GM18868 (cell line): ENCODE data around the gene CRHBP.
"Not testable (repeated sequence)": the region's sequence is repeated elsewhere in the genome, so short reads cannot be mapped to it uniquely, and the experiment has no call there.

Experiments
- ATAC-seq: cut with Tn5 transposase; IDR thresholded peaks from one replicate; pipeline ENCODE4 v1.9.1; 2021; ENCODE audit warnings: mild to moderate bottlenecking, moderate library complexity; ENCODE audit not compliant: unreplicated experiment

Gene CRHBP

DNA sequence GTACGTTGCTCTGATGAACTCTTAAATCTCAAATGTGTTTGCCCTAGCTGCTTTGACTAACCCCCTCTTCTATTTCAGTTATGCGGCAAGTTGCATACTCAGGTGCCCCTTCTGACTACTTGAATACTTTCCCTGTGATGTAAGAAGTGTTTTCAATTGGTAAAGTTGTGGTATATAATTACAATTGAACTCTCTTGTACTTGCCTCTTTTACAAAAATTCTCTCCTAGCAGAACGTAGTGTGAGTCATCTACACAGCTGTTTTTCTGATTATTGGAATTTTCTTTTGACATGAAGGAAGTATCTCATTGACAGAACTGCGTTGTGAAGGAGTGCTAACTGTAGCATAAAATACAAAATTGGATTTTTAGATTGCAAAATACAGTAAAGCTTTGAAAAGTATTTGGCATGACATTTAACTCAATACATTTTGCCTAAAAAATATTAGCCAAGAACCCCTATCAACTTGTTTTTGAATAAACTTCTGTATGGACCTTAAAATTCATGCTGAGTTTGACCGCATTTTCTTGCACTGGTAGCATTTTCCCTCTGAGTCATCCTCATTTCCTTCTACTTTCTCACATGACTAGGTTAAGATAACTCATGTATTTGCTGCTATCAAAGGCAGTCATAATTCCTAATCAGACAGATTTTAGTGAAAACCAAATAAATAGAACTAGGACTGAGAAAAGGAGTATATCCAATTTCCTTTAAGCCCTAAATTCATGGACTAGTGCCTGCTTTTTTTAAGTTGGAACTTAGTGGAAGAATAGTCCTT, 6.3 kb downstream of the CRHBP start:
- no peak for ATAC-seq

DNA sequence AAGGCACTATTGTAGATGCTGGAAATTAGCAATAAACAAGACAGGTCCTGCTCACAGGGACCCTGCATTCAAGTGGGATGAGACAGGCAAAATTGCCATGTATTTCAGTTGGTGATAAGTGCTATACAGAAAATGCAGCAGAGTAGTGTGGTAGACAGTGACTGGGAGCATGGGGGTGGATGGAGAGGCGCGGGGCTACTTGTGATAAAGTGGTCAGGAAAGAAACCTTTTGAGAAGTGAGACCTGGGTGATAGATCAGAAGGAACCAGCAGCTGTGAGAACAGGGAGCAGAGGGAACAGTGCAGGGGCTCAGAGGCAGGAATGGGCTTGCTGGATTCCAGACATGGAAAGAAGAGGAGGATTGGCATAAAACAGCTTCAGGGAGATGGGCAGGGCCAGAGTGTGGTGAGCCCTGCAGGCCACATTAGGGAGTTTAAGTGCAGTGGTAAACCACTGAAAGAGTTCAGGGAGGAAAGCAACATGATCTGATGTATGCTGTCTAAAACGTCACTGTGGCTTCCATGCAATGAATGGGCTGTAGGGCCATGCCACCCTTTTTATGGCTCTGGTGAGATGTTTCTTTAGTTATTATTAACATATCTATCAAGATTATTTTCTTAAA, 7.3 kb downstream of the CRHBP start:
- ATAC-seq, result peak; percentile 77

- ATAC-seq, result no peak
These were observed 11.2 kb downstream of the CRHBP start for GRCh38 chr5:76964060-76964459.

GRCh38 chr5:76971511-76971910, 18.7 kb downstream of the CRHBP start:
- ATAC-seq, result no peak

- no peak for ATAC-seq
These were observed 19.8 kb downstream of the CRHBP start for GRCh38 chr5:76972689-76973088.

- no peak for ATAC-seq
These were observed 21.9 kb downstream of the CRHBP start for GRCh38 chr5:76974785-76975184.

- ATAC-seq, result no peak
These were observed 26.0 kb downstream of the CRHBP start for GRCh38 chr5:76978869-76979268.

GRCh38 chr5:76980518-76981144, 27.8 kb downstream of the CRHBP start:
- ATAC-seq, result no peak

- ATAC-seq, result no peak
These were observed 29.6 kb downstream of the CRHBP start for GRCh38 chr5:76982450-76982849.

DNA sequence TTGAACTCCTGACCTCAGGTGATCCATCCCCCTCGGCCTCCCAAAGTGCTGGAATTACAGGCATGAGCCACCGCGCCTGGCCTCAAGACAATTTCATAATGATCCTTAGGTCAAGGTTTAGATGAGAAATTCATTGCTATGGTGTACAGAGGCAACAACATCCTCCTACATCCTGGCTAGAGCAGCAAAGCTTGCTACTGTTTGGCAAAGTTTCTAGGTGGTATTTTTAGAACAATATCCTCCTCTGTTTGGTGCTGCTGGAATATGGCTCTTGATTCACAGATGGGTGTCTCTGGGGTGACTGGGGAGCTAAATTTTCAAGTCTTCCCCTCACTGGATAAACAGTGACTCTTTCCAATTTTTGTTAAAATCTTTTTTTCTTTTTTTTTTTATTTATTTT, 30.6 kb downstream of the CRHBP start:
- ATAC-seq, result no peak

DNA sequence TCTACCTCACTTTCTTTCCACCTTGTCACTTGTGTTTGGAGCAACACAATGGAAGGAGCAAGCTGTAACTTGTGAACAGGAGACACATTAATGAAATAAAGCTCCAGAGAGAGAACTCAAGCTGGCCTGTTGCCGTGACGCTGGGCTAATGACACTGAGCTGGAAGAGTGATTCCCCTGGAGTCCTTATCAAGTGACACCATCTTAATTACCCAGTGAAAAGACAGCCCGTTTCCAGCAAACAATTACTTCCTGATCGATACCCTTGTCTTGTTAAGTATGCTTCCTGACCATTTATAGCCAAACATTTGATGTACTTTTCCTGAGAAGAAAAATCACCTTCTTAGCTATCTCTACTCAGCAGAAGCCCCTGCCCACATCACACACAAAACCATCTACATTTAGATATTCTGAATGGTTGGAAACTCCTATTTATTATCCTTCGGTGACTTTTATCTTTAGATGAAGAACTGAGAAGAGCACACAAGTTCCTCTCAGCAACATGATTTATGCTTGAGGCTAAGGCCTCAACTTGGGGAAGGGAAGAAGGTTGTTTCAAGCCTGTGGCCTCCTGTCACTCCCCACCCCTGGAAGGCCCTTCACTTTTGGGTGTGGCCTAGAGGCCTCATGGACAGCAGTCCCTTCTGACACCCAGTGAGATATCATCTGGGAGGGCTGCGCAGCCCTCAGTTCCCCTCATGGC, 34.1 kb downstream of the CRHBP start:
- no peak for ATAC-seq

DNA sequence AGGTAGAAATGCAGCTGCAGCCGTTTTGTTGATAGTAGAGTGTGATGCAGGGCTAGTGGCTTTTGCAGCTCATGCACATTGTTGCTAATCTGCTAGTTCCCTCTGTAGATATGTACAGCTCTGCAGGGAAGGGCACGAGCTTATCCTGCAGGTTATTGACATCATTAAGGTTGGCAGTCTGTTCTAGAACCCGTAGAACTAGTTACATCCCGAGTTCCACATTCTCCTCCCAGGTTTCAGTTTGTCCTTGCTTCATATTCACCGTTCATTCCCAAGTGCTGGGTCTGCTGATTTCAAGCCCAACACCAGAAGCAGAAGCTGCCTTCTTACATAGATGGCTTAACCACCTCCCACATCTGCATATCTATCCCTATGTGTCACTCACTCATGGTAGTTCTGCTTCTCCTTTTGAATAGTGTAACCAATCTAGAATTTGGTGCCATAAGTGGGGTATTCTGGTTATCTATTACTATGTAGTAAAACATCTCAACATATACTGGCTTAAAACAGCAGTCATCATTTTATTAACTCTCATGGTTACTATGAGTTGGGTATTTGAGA, 38.1 kb downstream of the CRHBP start:
- no peak for ATAC-seq

DNA sequence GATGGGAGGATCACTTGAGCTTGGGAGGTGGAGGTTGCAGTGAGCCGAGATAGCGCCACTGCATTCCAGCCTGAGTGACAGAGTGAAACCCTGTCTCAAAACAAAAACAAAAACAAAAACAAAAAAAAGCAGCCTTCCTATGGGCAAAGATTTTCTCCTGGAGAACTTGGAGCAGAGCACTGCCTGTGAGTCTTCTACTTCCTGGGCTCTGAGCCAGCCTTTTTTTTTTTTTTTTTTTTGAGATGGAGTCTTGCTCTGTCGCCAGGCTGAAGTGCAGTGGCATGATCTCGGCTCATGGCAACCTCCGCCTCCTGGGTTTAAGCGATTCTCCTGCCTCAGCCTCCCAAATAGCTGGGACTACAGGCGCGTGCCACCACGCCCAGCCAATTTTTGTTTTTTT, 40.6 kb downstream of the CRHBP start:
- ATAC-seq, result not testable (repeated sequence)

DNA sequence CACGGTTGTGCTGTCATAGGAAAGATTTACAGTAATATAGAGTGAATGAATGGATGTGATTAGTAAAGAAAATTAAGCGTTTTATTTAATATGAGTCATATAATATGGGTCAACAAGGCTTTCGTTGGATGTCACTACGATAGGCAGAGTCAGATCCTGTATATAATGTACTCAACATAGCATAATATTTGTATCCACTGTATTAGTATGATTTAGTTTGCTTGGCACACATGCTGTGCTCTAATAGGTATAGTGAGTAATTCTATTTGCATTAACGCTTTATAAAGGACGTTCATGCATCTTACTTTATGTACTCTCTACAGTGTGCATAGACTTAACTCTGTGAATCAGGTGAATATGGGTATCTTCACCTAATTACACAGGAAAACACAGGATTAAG, 41.5 kb downstream of the CRHBP start:
- ATAC-seq, result no peak

DNA sequence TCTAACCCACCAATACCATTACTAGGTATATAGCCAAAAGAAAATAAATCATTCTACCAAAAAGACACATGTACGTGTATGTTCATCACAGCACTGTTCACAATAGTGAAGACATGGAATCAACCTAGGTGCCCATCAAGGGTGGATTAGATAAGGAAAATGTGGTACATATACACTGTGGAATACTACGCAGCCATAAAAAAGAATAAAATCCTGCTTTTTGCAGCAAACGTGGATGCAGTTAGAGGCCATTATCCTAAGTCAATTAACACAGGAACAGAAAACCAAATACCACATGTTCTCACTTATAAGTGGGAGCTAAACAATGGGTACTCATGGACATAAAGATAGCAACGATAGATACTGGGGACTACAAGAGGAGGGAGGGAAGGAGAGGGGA, 45.4 kb downstream of the CRHBP start:
- not testable (repeated sequence) for ATAC-seq

- no peak for ATAC-seq
These were observed 46.6 kb downstream of the CRHBP start for GRCh38 chr5:76999451-76999850.

DNA sequence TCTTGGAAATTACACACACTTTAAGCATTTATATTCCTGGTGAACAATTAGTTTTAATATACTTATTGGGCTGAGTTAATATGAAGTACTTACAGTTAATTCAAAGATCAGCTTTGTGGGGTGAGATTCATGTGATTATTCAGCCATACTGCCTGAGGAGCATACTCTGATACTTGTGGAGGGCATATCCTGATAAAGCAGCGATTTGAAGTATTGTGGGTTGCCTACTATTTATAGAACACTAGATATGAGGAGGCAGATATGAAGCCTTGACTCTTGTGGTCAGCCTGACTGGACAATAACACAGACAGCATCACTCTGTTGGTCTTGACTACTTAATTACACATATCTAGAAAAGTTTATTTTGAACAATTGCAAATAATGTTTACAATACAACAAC, 50.4 kb downstream of the CRHBP start:
- no peak for ATAC-seq

- ATAC-seq, result no peak
These were observed 53.3 kb downstream of the CRHBP start for GRCh38 chr5:77006124-77006523.

- ATAC-seq, result no peak
These were observed 55.6 kb downstream of the CRHBP start for GRCh38 chr5:77008413-77008812.

- ATAC-seq, result no peak
These were observed 57.4 kb downstream of the CRHBP start for GRCh38 chr5:77010243-77010642.

DNA sequence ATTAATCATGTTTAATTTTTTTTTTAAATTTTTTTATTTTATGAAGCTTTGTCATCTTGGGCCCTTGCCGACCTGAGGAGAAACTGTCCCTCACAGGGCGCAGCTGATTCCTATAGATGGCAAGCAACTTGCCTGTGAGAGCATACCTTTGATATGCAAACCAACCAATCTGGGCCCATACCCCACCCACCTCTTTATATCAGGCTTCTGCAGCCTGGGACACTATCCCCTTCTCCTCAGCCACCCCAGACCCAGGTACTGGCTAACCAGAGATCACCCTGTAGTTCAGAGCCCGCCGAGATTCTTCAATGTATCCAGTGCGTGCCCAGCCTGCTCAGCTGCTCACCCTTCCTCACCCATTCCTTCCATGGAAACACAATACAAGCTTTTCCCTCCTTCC, 58.7 kb downstream of the CRHBP start:
- ATAC-seq, result no peak
